ENCODE measurements around the gene FAM13A.

Gene FAM13A

GRCh38 chr4:89056953-89057398 lies at the start of gene FAM13A:
TSS of gene FAM13A (minus strand) at chr4:89057185. CDS start at chr4:89056964, 221 bp downstream.
- peak; percentile 96 for DNase-seq

- no peak for DNase-seq
Observed at GRCh38 chr4:89105726-89106125, 48.7 kb upstream of the FAM13A start.

GRCh38 chr4:89101256-89102161 lies 44.5 kb upstream of the FAM13A start:
- DNase-seq, result no peak

GRCh38 chr4:89100853-89101252 lies 43.9 kb upstream of the FAM13A start:
- no peak for DNase-seq

- DNase-seq, result no peak
Observed at GRCh38 chr4:89099471-89099870, 42.5 kb upstream of the FAM13A start.

- DNase-seq, result no peak
Observed at GRCh38 chr4:89099034-89099433, 42.0 kb upstream of the FAM13A start.

GRCh38 chr4:89078300-89078699 lies 21.3 kb upstream of the FAM13A start:
- DNase-seq, result no peak

- DNase-seq, result no peak
Observed at GRCh38 chr4:89077761-89078160, 20.8 kb upstream of the FAM13A start.

- DNase-seq, result no peak
Observed at GRCh38 chr4:89072921-89073320, 15.9 kb upstream of the FAM13A start.

- DNase-seq, result no peak
Observed at GRCh38 chr4:89071311-89071710, 14.3 kb upstream of the FAM13A start.

GRCh38 chr4:89070041-89070440 lies 13.1 kb upstream of the FAM13A start:
- no peak for DNase-seq

- peak; percentile 36 for DNase-seq
Observed at GRCh38 chr4:89069481-89069880, 12.5 kb upstream of the FAM13A start.

GRCh38 chr4:89067417-89067816 lies 10.4 kb upstream of the FAM13A start:
- no peak for DNase-seq

GRCh38 chr4:89064848-89065247 lies 7.9 kb upstream of the FAM13A start:
- DNase-seq, result no peak

GRCh38 chr4:89057844-89058243 lies 859 bp upstream of the FAM13A start:
- DNase-seq, result peak; percentile 42

- peak; percentile 55 for DNase-seq
Observed at GRCh38 chr4:89056292-89056952, 563 bp downstream of the FAM13A start.

- DNase-seq, result peak; percentile 50
Observed at GRCh38 chr4:89055157-89056080, 1.6 kb downstream of the FAM13A start.

GRCh38 chr4:89054627-89055026 lies 2.4 kb downstream of the FAM13A start:
- DNase-seq, result no peak

GRCh38 chr4:89049853-89050252 lies 7.1 kb downstream of the FAM13A start:
- no peak for DNase-seq

- DNase-seq, result no peak
Observed at GRCh38 chr4:89048906-89049601, 7.9 kb downstream of the FAM13A start.

- no peak for DNase-seq
Observed at GRCh38 chr4:89044147-89044900, 12.7 kb downstream of the FAM13A start.

- DNase-seq, result no peak
Observed at GRCh38 chr4:89042055-89042454, 14.9 kb downstream of the FAM13A start.

Measured in OCI-M1 (cell line).